Measurements from ENCODE around the gene GATAD2A.

GRCh38 chr19:19523177-19523576, 117.7 kb downstream of the GATAD2A start:
- TF ChIP-seq CTCF (IDR thresholded peaks at IDR 0.05; ENCODE audit: low read depth, low read length) (no peak), EZH2phosphoT487 (IDR thresholded peaks at IDR 0.05; ENCODE audit: low read depth) (no peak)
